Nephron (organoid): ENCODE measurements around the gene VPS35L.

Experiments
- H3K27ac Mint-ChIP-seq, 3 experiments: 2 replicates each; pipeline ENCODE4 v1.8.0; 2020; ENCODE audit warnings: mixed read lengths in 3 of 3, mild to moderate bottlenecking in 2 of 3, moderate library complexity in 1 of 3
- H3K27me3 Mint-ChIP-seq: 2 replicates; pipeline ENCODE4 v1.8.0; 2021; ENCODE audit warnings: low read depth, mild to moderate bottlenecking, moderate library complexity, mixed read lengths
- H3K36me3 Mint-ChIP-seq: 2 replicates; pipeline ENCODE4 v1.8.0; 2020; ENCODE audit warnings: low read depth, mixed read lengths
- H3K4me1 Mint-ChIP-seq: 2 replicates; pipeline ENCODE4 v1.8.0; 2020; ENCODE audit warnings: mixed read lengths
- H3K4me3 Mint-ChIP-seq, 3 experiments: 2 replicates each; pipeline ENCODE4 v1.8.0; 2020; ENCODE audit warnings: mild to moderate bottlenecking in 3 of 3, mixed read lengths in 3 of 3, moderate library complexity in 2 of 3
- H3K9me3 Mint-ChIP-seq: 2 replicates; pipeline ENCODE4 v1.8.0; 2020; ENCODE audit warnings: mixed read lengths
- CTCF ChIP-seq, 3 experiments: fragments of 200-600 bp; sonication (generic); IDR thresholded peaks; one replicate each; pipeline ENCODE4 v1.5.0; 2021; ENCODE audit warnings: antibody characterized with exemption in 3 of 3; ENCODE audit not compliant: unreplicated experiment in 3 of 3

VPS35L gene

GRCh38 chr16:19598805-19599510 lies 43.5 kb downstream of the VPS35L start:
- Mint-ChIP-seq H3K9me3 (no peaks in the 10 kb centered on the region), H3K4me3 (no peak overlapping the region), H3K36me3 (peaks cover 28% of the 10 kb centered on the region), H3K27ac (no peak overlapping the region), H3K4me1 (no peaks in the 10 kb centered on the region), H3K27me3 (no peaks in the 10 kb centered on the region)
- no peak for TF ChIP-seq CTCF (IDR thresholded peaks at IDR 0.05; ENCODE audit: unreplicated experiment in 3 of 3)

- Mint-ChIP-seq H3K27me3 (no peaks in the 10 kb centered on the region), H3K9me3 (no peaks in the 10 kb centered on the region), H3K27ac (no peak overlapping the region), H3K4me3 (no peak overlapping the region), H3K4me1 (no peaks in the 10 kb centered on the region), H3K36me3 (peaks cover 33% of the 10 kb centered on the region)
- TF ChIP-seq CTCF (IDR thresholded peaks at IDR 0.05; ENCODE audit: unreplicated experiment in 3 of 3) = no peak
These were observed 44.6 kb downstream of the VPS35L start for GRCh38 chr16:19599968-19600716.

GRCh38 chr16:19601083-19601976 lies 45.8 kb downstream of the VPS35L start:
- Mint-ChIP-seq H3K4me1 (no peaks in the 10 kb centered on the region), H3K27me3 (no peaks in the 10 kb centered on the region), H3K27ac (no peak overlapping the region), H3K9me3 (no peaks in the 10 kb centered on the region), H3K36me3 (peaks cover 39% of the 10 kb centered on the region), H3K4me3 (no peak overlapping the region)
- peak; percentile 62 to 76 (median 74) for TF ChIP-seq CTCF (IDR thresholded peaks at IDR 0.05; ENCODE audit: unreplicated experiment in 3 of 3)

- no peaks in the 10 kb centered on the region for H3K9me3 Mint-ChIP-seq
- H3K27ac Mint-ChIP-seq = no peak overlapping the region
- TF ChIP-seq CTCF (IDR thresholded peaks at IDR 0.05; ENCODE audit: unreplicated experiment in 3 of 3) = no peak
- no peaks in the 10 kb centered on the region for H3K27me3 Mint-ChIP-seq
- H3K4me1 Mint-ChIP-seq = no peaks in the 10 kb centered on the region
- peaks cover 73% of the 10 kb centered on the region for H3K36me3 Mint-ChIP-seq
- H3K4me3 Mint-ChIP-seq = no peak overlapping the region
These were observed 49.4 kb downstream of the VPS35L start for GRCh38 chr16:19604911-19605310.

- TF ChIP-seq CTCF (IDR thresholded peaks at IDR 0.05; ENCODE audit: unreplicated experiment in 3 of 3) = no peak
- H3K36me3 Mint-ChIP-seq = peaks cover 79% of the 10 kb centered on the region
- no peak overlapping the region for H3K4me3 Mint-ChIP-seq
- H3K27me3 Mint-ChIP-seq = no peaks in the 10 kb centered on the region
- H3K27ac Mint-ChIP-seq = no peak overlapping the region
- H3K9me3 Mint-ChIP-seq = no peaks in the 10 kb centered on the region
- no peaks in the 10 kb centered on the region for H3K4me1 Mint-ChIP-seq
These were observed 50.2 kb downstream of the VPS35L start for GRCh38 chr16:19605701-19606100.
